ENCODE measurements around the gene SLC30A5.

DNA sequence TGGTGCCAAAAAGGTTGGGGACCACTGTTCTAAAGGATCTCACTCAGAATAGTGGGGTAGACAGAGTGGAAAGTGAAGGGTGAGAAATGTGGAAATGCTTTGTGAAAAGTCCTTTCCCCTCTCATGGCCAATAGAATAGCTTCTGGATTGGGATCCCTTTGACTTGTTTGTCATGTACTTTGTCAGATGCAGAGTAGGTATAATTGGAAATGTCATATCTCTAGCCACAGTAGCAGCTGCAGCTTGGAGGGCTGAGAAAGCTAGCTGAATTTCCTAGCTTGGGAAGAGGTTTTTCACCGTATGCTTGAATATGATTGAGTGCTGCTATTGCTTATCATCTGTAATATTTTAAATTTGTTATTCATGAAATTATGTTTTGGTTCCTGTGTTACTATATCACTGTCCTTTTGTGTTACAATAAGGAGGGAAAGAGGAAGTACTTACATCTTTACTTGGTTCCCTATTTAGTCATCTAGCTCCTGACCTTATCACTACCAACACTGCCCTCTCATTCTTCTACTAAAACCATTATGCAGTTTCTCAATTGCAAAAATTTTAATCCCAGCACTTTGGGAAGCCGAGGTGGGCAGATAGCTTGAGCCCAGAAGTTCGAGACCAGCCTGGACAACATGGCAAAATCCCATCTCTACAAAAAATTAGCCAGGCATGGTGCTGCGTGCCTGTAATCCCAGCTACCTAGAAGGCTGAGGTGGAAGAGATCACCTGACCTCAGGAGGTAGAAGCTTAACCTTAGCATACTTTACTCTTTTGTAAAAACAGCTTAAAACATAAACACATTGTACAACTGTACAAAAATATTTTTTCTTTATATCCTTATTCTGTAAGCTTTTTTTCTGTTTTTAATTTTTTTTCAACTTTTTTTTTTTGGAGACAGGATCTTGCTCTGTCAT is 12.4 kb downstream of the SLC30A5 start:
- no peak for TF ChIP-seq YY1 (IDR thresholded peaks at IDR 0.05; ENCODE audit: insufficient read depth, insufficient read length)
- TF ChIP-seq ZNF274 (IDR thresholded peaks at IDR 0.05; ENCODE audit: low read depth, low read length): no peak
- TF ChIP-seq SUZ12 (IDR thresholded peaks at IDR 0.05; ENCODE audit: extremely low read depth, insufficient read depth, insufficient read length): no peak
